ENCODE data around the gene SUCLA2.
"Not testable (repeated sequence)": the region's sequence is repeated elsewhere in the genome, so short reads cannot be mapped to it uniquely, and the experiment has no call there.

SUCLA2 gene

GRCh38 chr13:48001114-48001881, at the start of gene SUCLA2:
TSS of gene SUCLA2 (minus strand) at chr13:48001273. CDS start at chr13:48001269, 4 bp downstream.
- DNase-seq (ENCODE audit: low read depth in 3 of 3) = peak; percentile 78 to 88 (median 85)

- DNase-seq (ENCODE audit: low read depth in 3 of 3) = no peak
These were observed 49.5 kb upstream of the SUCLA2 start for GRCh38 chr13:48050550-48050949.

- DNase-seq (ENCODE audit: low read depth in 3 of 3) = no peak
These were observed 42.9 kb upstream of the SUCLA2 start for GRCh38 chr13:48043789-48044503.

- no peak for DNase-seq (ENCODE audit: low read depth in 3 of 3)
These were observed 41.8 kb upstream of the SUCLA2 start for GRCh38 chr13:48042894-48043293.

- no peak for DNase-seq (ENCODE audit: low read depth in 3 of 3)
These were observed 39.8 kb upstream of the SUCLA2 start for GRCh38 chr13:48040896-48041295.

GRCh38 chr13:48040049-48040448, 39.0 kb upstream of the SUCLA2 start:
- DNase-seq (ENCODE audit: low read depth in 3 of 3) = no peak

GRCh38 chr13:48038761-48039160, 37.7 kb upstream of the SUCLA2 start:
- DNase-seq (ENCODE audit: low read depth in 3 of 3) = no peak

GRCh38 chr13:48037346-48038173, 36.5 kb upstream of the SUCLA2 start, which contains the start of gene NUDT15:
TSS of gene NUDT15 (plus strand) at chr13:48037726. CDS start at chr13:48037747, 21 bp downstream.
- DNase-seq (ENCODE audit: low read depth in 3 of 3) = peak; percentile 76 to 89 (median 86)

GRCh38 chr13:48029859-48030258, 28.8 kb upstream of the SUCLA2 start:
- no peak for DNase-seq (ENCODE audit: low read depth in 3 of 3)

- DNase-seq (ENCODE audit: low read depth in 3 of 3) = no peak
These were observed 27.0 kb upstream of the SUCLA2 start for GRCh38 chr13:48028066-48028465.

- DNase-seq (ENCODE audit: low read depth in 3 of 3) = no peak
These were observed 18.7 kb upstream of the SUCLA2 start for GRCh38 chr13:48019796-48020195.

GRCh38 chr13:48018637-48019036, 17.6 kb upstream of the SUCLA2 start:
- DNase-seq (ENCODE audit: low read depth in 3 of 3) = no peak

GRCh38 chr13:48014359-48014758, 13.3 kb upstream of the SUCLA2 start:
- DNase-seq (ENCODE audit: low read depth in 3 of 3) = no peak

GRCh38 chr13:48012668-48013067, 11.6 kb upstream of the SUCLA2 start:
- DNase-seq (ENCODE audit: low read depth in 3 of 3) = no peak

- no peak for DNase-seq (ENCODE audit: low read depth in 3 of 3)
These were observed 9.6 kb upstream of the SUCLA2 start for GRCh38 chr13:48010698-48011097.

GRCh38 chr13:48009284-48009683, 8.2 kb upstream of the SUCLA2 start:
- DNase-seq (ENCODE audit: low read depth in 3 of 3) = no peak

GRCh38 chr13:48006396-48006795, 5.3 kb upstream of the SUCLA2 start:
- no peak for DNase-seq (ENCODE audit: low read depth in 3 of 3)

GRCh38 chr13:48004201-48004600, 3.1 kb upstream of the SUCLA2 start:
- no peak for DNase-seq (ENCODE audit: low read depth in 3 of 3)

GRCh38 chr13:48001999-48002398, 926 bp upstream of the SUCLA2 start:
- DNase-seq (ENCODE audit: low read depth in 3 of 3) = not testable (repeated sequence)

GRCh38 chr13:48000559-48001113, 437 bp downstream of the SUCLA2 start:
- no peak for DNase-seq (ENCODE audit: low read depth in 3 of 3)

- no peak for DNase-seq (ENCODE audit: low read depth in 3 of 3)
These were observed 1.1 kb downstream of the SUCLA2 start for GRCh38 chr13:47999973-48000372.

GRCh38 chr13:47997384-47997783, 3.7 kb downstream of the SUCLA2 start:
- no peak for DNase-seq (ENCODE audit: low read depth in 3 of 3)

Measured in stimulated activated CD4-positive, alpha-beta T cell treated with anti-CD3 and anti-CD28 coated beads, TNF-alpha, amount 100 ng/mL, for 4 hours (primary cell).